ENCODE measurements around the gene WSB2. TPM values are rescaled to one million over a fixed set of nuclear protein-coding genes. Genes with fewer than 3 reads are reported as not detected.

The WSB2 gene
- polyA plus RNA-seq, 1 donor (not counting 4 experiments of a cell fraction or from before 2014, with no cell fraction given) = 84.0 TPM

GRCh38 chr12:118061873-118062843 is 1.2 kb upstream of the WSB2 start:
- H4K20me1 ChIP-seq (ENCODE audit: control insufficient read depth, extremely low read depth, insufficient read depth, low read length) = no peaks in the 10 kb centered on the region
- H3K9ac ChIP-seq (ENCODE audit: control insufficient read depth, extremely low read depth, insufficient read depth, low read length) = peak overlapping the region; percentile 91
- H2AFZ ChIP-seq (ENCODE audit: control insufficient read depth, low read length) = peak overlapping the region; percentile 84
- H3K9me3 ChIP-seq (ENCODE audit: control insufficient read depth, low read depth, low read length) = no peaks in the 10 kb centered on the region
- H3K4me1 ChIP-seq (ENCODE audit: control insufficient read depth, extremely low read depth, insufficient read depth, low read length) = peaks cover 19% of the 10 kb centered on the region
- no peaks in the 10 kb centered on the region for H3K27me3 ChIP-seq (ENCODE audit: control insufficient read depth, extremely low read depth, insufficient read depth, low read length)
- H3K4me2 ChIP-seq (ENCODE audit: control insufficient read depth, extremely low read depth, insufficient read depth, low read depth, low read length) = peak overlapping the region; percentile 99
- dilution Hi-C loops (cut with MboI; ENCODE audit: extremely low pct_ligation_motif_present, low sequenced_read_pairs) = no loop called here
- H3K36me3 ChIP-seq (ENCODE audit: control insufficient read depth in 2 of 2, extremely low read depth in 1 of 2, insufficient read depth in 2 of 2, low read length in 2 of 2) = peaks cover 0 to 3% of the 10 kb centered on the region in 2 experiments
- H3K4me3 ChIP-seq (ENCODE audit: control insufficient read depth in 2 of 3, extremely low read depth in 1 of 3, insufficient read depth in 2 of 3, low read depth in 1 of 3, low read length in 3 of 3) = peak overlapping the region; percentile 73 to 90 (median 88)
- H3K79me2 ChIP-seq (ENCODE audit: control insufficient read depth, insufficient read depth, low read length) = peaks cover 28% of the 10 kb centered on the region
- peak overlapping the region; percentile 84 for H3K27ac ChIP-seq (ENCODE audit: control insufficient read depth, insufficient read depth, low read length)
- TF ChIP-seq CTCF (optimal IDR thresholded peaks at IDR 0.05 in 1 of 3, IDR thresholded peaks at IDR 0.05 in 1 of 3, conservative IDR thresholded peaks at IDR 0.05 in 1 of 3; ENCODE audit: extremely low read depth in 1 of 3, insufficient read depth in 2 of 3, low read length in 3 of 3) (no peak), EZH2 (IDR thresholded peaks at IDR 0.05; ENCODE audit: low read length) (no peak)
- no peak for FAIRE-seq
- DNase-seq (ENCODE audit: low read depth, low spot score) = no peak
- H3K9me1 ChIP-seq (ENCODE audit: control insufficient read depth, extremely low read depth, insufficient read depth, low read length) = no peaks in the 10 kb centered on the region

- Histone ChIP-seq H4K20me1 (ENCODE audit: control insufficient read depth, extremely low read depth, insufficient read depth, low read length) (no peaks in the 10 kb centered on the region), H3K4me3 (ENCODE audit: control insufficient read depth in 2 of 3, extremely low read depth in 1 of 3, insufficient read depth in 2 of 3, low read depth in 1 of 3, low read length in 3 of 3) (peak overlapping the region; percentile 73 to 89 (median 76)), H3K27me3 (ENCODE audit: control insufficient read depth, extremely low read depth, insufficient read depth, low read length) (no peaks in the 10 kb centered on the region), H3K79me2 (ENCODE audit: control insufficient read depth, insufficient read depth, low read length) (peaks cover 39% of the 10 kb centered on the region), H2AFZ (ENCODE audit: control insufficient read depth, low read length) (peak overlapping the region; percentile 2), H3K9me3 (ENCODE audit: control insufficient read depth, low read depth, low read length) (no peaks in the 10 kb centered on the region), H3K9ac (ENCODE audit: control insufficient read depth, extremely low read depth, insufficient read depth, low read length) (peak overlapping the region; percentile 77), H3K36me3 (ENCODE audit: control insufficient read depth in 2 of 2, extremely low read depth in 1 of 2, insufficient read depth in 2 of 2, low read length in 2 of 2) (no peaks in the 10 kb centered on the region), H3K9me1 (ENCODE audit: control insufficient read depth, extremely low read depth, insufficient read depth, low read length) (no peaks in the 10 kb centered on the region), H3K27ac (ENCODE audit: control insufficient read depth, insufficient read depth, low read length) (peak overlapping the region; percentile 78), H3K4me1 (ENCODE audit: control insufficient read depth, extremely low read depth, insufficient read depth, low read length) (peaks cover 19% of the 10 kb centered on the region), H3K4me2 (ENCODE audit: control insufficient read depth, extremely low read depth, insufficient read depth, low read depth, low read length) (peak overlapping the region; percentile 79)
- DNase-seq (ENCODE audit: low read depth, low spot score) (no peak), FAIRE-seq (no peak)
- dilution Hi-C loops (cut with MboI; ENCODE audit: extremely low pct_ligation_motif_present, low sequenced_read_pairs) = no loop called here
- TF ChIP-seq EZH2 (IDR thresholded peaks at IDR 0.05; ENCODE audit: low read length) (no peak), CTCF (optimal IDR thresholded peaks at IDR 0.05 in 1 of 3, IDR thresholded peaks at IDR 0.05 in 1 of 3, conservative IDR thresholded peaks at IDR 0.05 in 1 of 3; ENCODE audit: extremely low read depth in 1 of 3, insufficient read depth in 2 of 3, low read length in 3 of 3) (no peak)
These were observed 523 bp downstream of the WSB2 start for GRCh38 chr12:118060301-118061010.
